HG03066 (cell line): ENCODE results near the gene GNPDA1.

Experiments
- ATAC-seq: cut with Tn5 transposase; IDR thresholded peaks from one replicate; pipeline ENCODE4 v1.9.1; 2021; ENCODE audit warnings: low read depth; ENCODE audit not compliant: unreplicated experiment

Gene GNPDA1

GRCh38 chr5:141960018-141960417, 52.8 kb downstream of the GNPDA1 start:
- no peak for ATAC-seq

GRCh38 chr5:141958546-141959172, 54.2 kb downstream of the GNPDA1 start:
- ATAC-seq, result no peak

GRCh38 chr5:141958113-141958512, 54.7 kb downstream of the GNPDA1 start, which contains the start of gene PCDH12:
Gene PCDH12, minus strand, starts transcription at chr5:141958202. Its CDS starts 351 bp downstream, at chr5:141957851.
- no peak for ATAC-seq

GRCh38 chr5:141957367-141957996, 55.3 kb downstream of the GNPDA1 start:
- no peak for ATAC-seq

GRCh38 chr5:141954194-141954593, 58.6 kb downstream of the GNPDA1 start:
- no peak for ATAC-seq

GRCh38 chr5:141952020-141952419, 60.8 kb downstream of the GNPDA1 start:
- no peak for ATAC-seq

- ATAC-seq, result peak; percentile 78
Measured at GRCh38 chr5:141951332-141951781, 61.5 kb downstream of the GNPDA1 start.
